Effector CD4-positive, alpha-beta T cell (primary cell): Measurements from ENCODE around the gene PDE8A.
"Not testable (repeated sequence)": the region's sequence is repeated elsewhere in the genome, so short reads cannot be mapped to it uniquely, and the experiment has no call there.

Experiments used
- DNase-seq: peaks from one replicate; pipeline ENCODE4 v3.0.0-alpha.2; 2020

Gene PDE8A

GRCh38 chr15:85188171-85188577, 206.5 kb downstream of the PDE8A start:
- not testable (repeated sequence) for DNase-seq
